Neural progenitor cell (in vitro differentiated cells): ENCODE measurements around the gene RRN3.

Experiments used
- CTCF ChIP-seq: fragments of 200-600 bp; sonication (generic); IDR thresholded peaks from 2 replicates; pipeline ENCODE4 v1.5.1; 2017; ENCODE audit warnings: antibody characterized with exemption, mild to moderate bottlenecking
- EZH2phosphoT487 ChIP-seq: fragments of 200-600 bp; sonication (generic); IDR thresholded peaks from 2 replicates; pipeline ENCODE4 v1.6.1; 2017; ENCODE audit warnings: antibody characterized with exemption

- TF ChIP-seq CTCF, result no peak
- TF ChIP-seq EZH2phosphoT487, result no peak
Measured at GRCh38 chr16:15032547-15033308, 61.3 kb downstream of the RRN3 start.
